ENCODE measurements around the gene NCOA5. TPM values are rescaled to one million over a fixed set of nuclear protein-coding genes. Genes with fewer than 3 reads are reported as not detected.

Gene NCOA5
- total and polyA plus RNA-seq, 2 donors from 2014 or later, result 15.4 to 28.3 TPM

- DNase-seq (peak in 1 of 5 donors; percentile 8), FAIRE-seq (no peak)
- no peaks in the 10 kb centered on the region for H3K36me3 ChIP-seq (ENCODE audit: control insufficient read depth in 2 of 3, insufficient read depth in 3 of 3, low read length in 3 of 3)
- no peak overlapping the region for H3K9ac ChIP-seq (ENCODE audit: low read length in 3 of 3)
- TF ChIP-seq CTCF (IDR thresholded peaks at IDR 0.05; ENCODE audit: borderline replicate concordance, extremely low read depth, insufficient read depth), result no peak
- peaks cover 0 to 24% (median 15%) of the 10 kb centered on the region in 3 donors for H3K4me1 ChIP-seq (ENCODE audit: control insufficient read depth in 2 of 3, insufficient read depth in 2 of 3, low read depth in 1 of 3, low read length in 3 of 3)
- intact Hi-C loops (cut with DNase I), result no loop called here
- no peak overlapping the region for H3K4me3 ChIP-seq (ENCODE audit: low read length in 3 of 3)
- no peaks in the 10 kb centered on the region for H3K27me3 ChIP-seq (ENCODE audit: control insufficient read depth, insufficient read depth, low read length)
- no peak overlapping the region for H3K27ac ChIP-seq (ENCODE audit: low read depth in 2 of 2, low read length in 2 of 2)
- no peaks in the 10 kb centered on the region for H3K9me3 ChIP-seq (ENCODE audit: control insufficient read depth in 2 of 3, insufficient read depth in 1 of 3, low read length in 3 of 3)
Observed at GRCh38 chr20:46085179-46085851, 4.4 kb downstream of the NCOA5 start.

GRCh38 chr20:46084805-46085178 lies 5.0 kb downstream of the NCOA5 start:
- H3K4me1 ChIP-seq (ENCODE audit: control insufficient read depth in 2 of 3, insufficient read depth in 2 of 3, low read depth in 1 of 3, low read length in 3 of 3), result peaks cover 0 to 23% (median 15%) of the 10 kb centered on the region in 3 donors
- no peaks in the 10 kb centered on the region for H3K36me3 ChIP-seq (ENCODE audit: control insufficient read depth in 2 of 3, insufficient read depth in 3 of 3, low read length in 3 of 3)
- no peak overlapping the region for H3K27ac ChIP-seq (ENCODE audit: low read depth in 2 of 2, low read length in 2 of 2)
- FAIRE-seq (no peak), DNase-seq (no peak)
- no peaks in the 10 kb centered on the region for H3K27me3 ChIP-seq (ENCODE audit: control insufficient read depth, insufficient read depth, low read length)
- intact Hi-C loops (cut with DNase I), result no loop called here
- no peak overlapping the region for H3K4me3 ChIP-seq (ENCODE audit: low read length in 3 of 3)
- no peak for TF ChIP-seq CTCF (IDR thresholded peaks at IDR 0.05; ENCODE audit: borderline replicate concordance, extremely low read depth, insufficient read depth)
- H3K9me3 ChIP-seq (ENCODE audit: control insufficient read depth in 2 of 3, insufficient read depth in 1 of 3, low read length in 3 of 3), result no peaks in the 10 kb centered on the region
- H3K9ac ChIP-seq (ENCODE audit: low read length in 3 of 3), result no peak overlapping the region

GRCh38 chr20:46083531-46084061 lies 6.2 kb downstream of the NCOA5 start:
- TF ChIP-seq CTCF (IDR thresholded peaks at IDR 0.05; ENCODE audit: borderline replicate concordance, extremely low read depth, insufficient read depth), result no peak
- FAIRE-seq (no peak), DNase-seq (no peak)
- H3K27me3 ChIP-seq (ENCODE audit: control insufficient read depth, insufficient read depth, low read length), result no peaks in the 10 kb centered on the region
- H3K9me3 ChIP-seq (ENCODE audit: control insufficient read depth in 2 of 3, insufficient read depth in 1 of 3, low read length in 3 of 3), result no peaks in the 10 kb centered on the region
- no peak overlapping the region for H3K4me3 ChIP-seq (ENCODE audit: low read length in 3 of 3)
- intact Hi-C loops (cut with DNase I), result no loop called here
- peaks cover 0 to 9% (median 6%) of the 10 kb centered on the region in 3 donors for H3K36me3 ChIP-seq (ENCODE audit: control insufficient read depth in 2 of 3, insufficient read depth in 3 of 3, low read length in 3 of 3)
- H3K9ac ChIP-seq (ENCODE audit: low read length in 3 of 3), result no peak overlapping the region
- H3K4me1 ChIP-seq (ENCODE audit: control insufficient read depth in 2 of 3, insufficient read depth in 2 of 3, low read depth in 1 of 3, low read length in 3 of 3), result peaks cover 0 to 23% (median 15%) of the 10 kb centered on the region in 3 donors
- H3K27ac ChIP-seq (ENCODE audit: low read depth in 2 of 2, low read length in 2 of 2), result no peak overlapping the region

Measured in kidney (tissue), 14 donors.